Keratinocyte (primary cell): ENCODE results near the gene ALKBH5. TPM values are rescaled to one million over a fixed set of nuclear protein-coding genes. Genes with fewer than 3 reads are reported as not detected.

Experiments
- DNase-seq: peaks from one replicate; pipeline ENCODE4 v3.0.0-alpha.2; 2011; ENCODE audit warnings: low read depth, missing footprints, low spot score
- FAIRE-seq: peaks from 2 replicates; lab custom pipeline; 2011; peaks lifted over from hg19 to GRCh38; lab: Jason Lieb, UNC
- H2AFZ ChIP-seq: 2 replicates; pipeline ENCODE4 v1.6.0; 2012; ENCODE audit warnings: low read length, control low read depth, inconsistent platforms; ENCODE audit not compliant: control insufficient read depth
- H3K27ac ChIP-seq: 2 replicates; pipeline ENCODE4 v1.5.1; 2011; ENCODE audit warnings: low read length; ENCODE audit not compliant: control insufficient read depth, insufficient read depth
- H3K27me3 ChIP-seq: 3 replicates; pipeline ENCODE4 v1.6.0; 2011; ENCODE audit warnings: low read length; ENCODE audit not compliant: control insufficient read depth, insufficient read depth; ENCODE audit errors: extremely low read depth
- H3K36me3 ChIP-seq, 2 experiments: 2 replicates in 1 of 2; 3 replicates in 1 of 2; pipeline ENCODE4 v1.5.1; 2011; ENCODE audit warnings: low read length in 2 of 2, mild to moderate bottlenecking in 1 of 2; ENCODE audit not compliant: control insufficient read depth in 2 of 2, insufficient read depth in 2 of 2; ENCODE audit errors: extremely low read depth in 1 of 2
- H3K4me1 ChIP-seq: 3 replicates; pipeline ENCODE4 v1.5.1; 2011; ENCODE audit warnings: low read length; ENCODE audit not compliant: control insufficient read depth, insufficient read depth; ENCODE audit errors: extremely low read depth
- H3K4me2 ChIP-seq: 3 replicates; pipeline ENCODE4 v1.6.0; 2011; ENCODE audit warnings: low read depth, low read length; ENCODE audit not compliant: control insufficient read depth, insufficient read depth; ENCODE audit errors: extremely low read depth
- H3K4me3 ChIP-seq, 3 experiments: fragments of 200-600 bp in 1 of 3; sonication (generic) in 1 of 3; 2 replicates in 2 of 3; 3 replicates in 1 of 3; pipeline ENCODE4 v1.5.1; 2011 to 2016; ENCODE audit warnings: low read length in 3 of 3, mild to moderate bottlenecking in 3 of 3, control low read depth in 2 of 3, inconsistent platforms in 1 of 3, low read depth in 1 of 3, mixed read lengths in 1 of 3, mixed run types in 1 of 3, moderate library complexity in 1 of 3; ENCODE audit not compliant: control insufficient read depth in 2 of 3, insufficient read depth in 2 of 3; ENCODE audit errors: extremely low read depth in 1 of 3
- H3K79me2 ChIP-seq: 2 replicates; pipeline ENCODE4 v1.6.0; 2012; ENCODE audit warnings: low read length; ENCODE audit not compliant: control insufficient read depth, insufficient read depth
- H3K9ac ChIP-seq: 3 replicates; pipeline ENCODE4 v1.6.0; 2011; ENCODE audit warnings: low read length; ENCODE audit not compliant: control insufficient read depth, insufficient read depth; ENCODE audit errors: extremely low read depth
- H3K9me1 ChIP-seq: 3 replicates; pipeline ENCODE4 v1.6.0; 2011; ENCODE audit warnings: low read length; ENCODE audit not compliant: control insufficient read depth, insufficient read depth; ENCODE audit errors: extremely low read depth
- H3K9me3 ChIP-seq: 2 replicates; pipeline ENCODE4 v1.5.1; 2012; ENCODE audit warnings: low read depth, low read length; ENCODE audit not compliant: control insufficient read depth
- H4K20me1 ChIP-seq: 3 replicates; pipeline ENCODE4 v1.6.0; 2011; ENCODE audit warnings: low read length; ENCODE audit not compliant: control insufficient read depth, insufficient read depth; ENCODE audit errors: extremely low read depth
- EZH2 ChIP-seq: IDR thresholded peaks from one replicate; pipeline ENCODE4 v1.6.1; 2012; ENCODE audit warnings: inconsistent platforms, mild to moderate bottlenecking, low read length, moderate library complexity
- dilution Hi-C: fragments of 300-500 bp; cut with MboI; formaldehyde crosslinking; loops from one replicate; pipeline ENCODE4 v1.7.0; 2020; ENCODE audit warnings: low sequenced_read_pairs; ENCODE audit not compliant: extremely low pct_ligation_motif_present
- polyA plus RNA-seq, 5 experiments: library from polyadenylated mRNA; depleted of rRNA in 3 of 5; stranded (reverse) in 3 of 5; stranded (forward) in 1 of 5; unstranded in 1 of 5; fragments of >200 nt; gene quantifications; 1 replicate in 1 of 5; 2 replicates in 3 of 5; 3 replicates in 1 of 5; pipeline versions ENCODE4 v1.2.1 to v1.2.3, GENCODE V29; 2011 to 2012; ENCODE audit warnings: missing spikeins in 2 of 5, low read depth in 1 of 5, low replicate concordance in 1 of 5
- TF ChIP-seq, protein P1 (sequence below), 3 experiments: IDR thresholded peaks in 1 of 3; conservative IDR thresholded peaks in 1 of 3; optimal IDR thresholded peaks in 1 of 3; 2 replicates in 2 of 3; 3 replicates in 1 of 3; pipeline versions ENCODE3 to v1.5.1; 2011; ENCODE audit warnings: low read length in 3 of 3, mild to moderate bottlenecking in 3 of 3, moderate library complexity in 2 of 3, control low read depth in 1 of 3, inconsistent platforms in 1 of 3; ENCODE audit not compliant: insufficient read depth in 2 of 3; ENCODE audit errors: extremely low read depth in 1 of 3

Gene ALKBH5
- polyA plus RNA-seq, 1 donor (not counting 4 experiments of a cell fraction or from before 2014, with no cell fraction given), result 50.2 TPM

DNA sequence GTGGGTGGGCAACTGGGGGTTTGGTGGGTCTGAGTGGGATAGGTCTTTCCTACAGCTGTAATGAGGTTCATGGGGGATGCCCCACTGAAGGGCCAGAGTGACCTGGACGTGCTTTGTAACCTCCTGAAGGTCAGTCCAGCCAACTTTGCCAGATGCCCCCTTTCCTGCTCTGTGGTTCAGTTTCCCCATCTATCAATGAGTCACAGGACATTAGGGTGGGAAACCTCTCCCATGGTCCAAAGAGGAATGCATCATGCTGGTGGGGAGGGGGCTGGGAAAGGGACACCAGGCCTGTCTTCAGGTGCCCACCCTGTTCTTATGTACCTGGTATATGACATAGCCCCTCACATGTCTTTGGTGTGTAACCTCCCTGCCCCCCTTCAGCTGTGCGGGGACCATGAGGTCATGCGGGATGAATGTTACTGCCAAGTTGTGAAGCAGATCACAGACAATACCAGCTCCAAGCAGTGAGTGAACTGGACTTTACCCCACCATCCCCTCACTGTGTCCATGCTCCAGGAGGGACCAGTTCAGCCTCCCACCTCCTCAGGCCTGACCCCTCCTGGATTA, 24.0 kb upstream of the ALKBH5 start:
- Histone ChIP-seq H4K20me1 (no peaks in the 10 kb centered on the region), H3K27me3 (no peaks in the 10 kb centered on the region), H2AFZ (no peak overlapping the region), H3K79me2 (no peaks in the 10 kb centered on the region), H3K9me1 (no peaks in the 10 kb centered on the region), H3K9ac (no peak overlapping the region), H3K9me3 (no peaks in the 10 kb centered on the region), H3K4me2 (no peak overlapping the region), H3K4me3 (no peak overlapping the region), H3K27ac (no peak overlapping the region), H3K36me3 (no peaks in the 10 kb centered on the region), H3K4me1 (peaks cover 9% of the 10 kb centered on the region)
- FAIRE-seq (peak; percentile 26), DNase-seq (no peak)
- dilution Hi-C loops, result no loop called here
- TF ChIP-seq EZH2, result no peak
- TF ChIP-seq, protein P1, sequence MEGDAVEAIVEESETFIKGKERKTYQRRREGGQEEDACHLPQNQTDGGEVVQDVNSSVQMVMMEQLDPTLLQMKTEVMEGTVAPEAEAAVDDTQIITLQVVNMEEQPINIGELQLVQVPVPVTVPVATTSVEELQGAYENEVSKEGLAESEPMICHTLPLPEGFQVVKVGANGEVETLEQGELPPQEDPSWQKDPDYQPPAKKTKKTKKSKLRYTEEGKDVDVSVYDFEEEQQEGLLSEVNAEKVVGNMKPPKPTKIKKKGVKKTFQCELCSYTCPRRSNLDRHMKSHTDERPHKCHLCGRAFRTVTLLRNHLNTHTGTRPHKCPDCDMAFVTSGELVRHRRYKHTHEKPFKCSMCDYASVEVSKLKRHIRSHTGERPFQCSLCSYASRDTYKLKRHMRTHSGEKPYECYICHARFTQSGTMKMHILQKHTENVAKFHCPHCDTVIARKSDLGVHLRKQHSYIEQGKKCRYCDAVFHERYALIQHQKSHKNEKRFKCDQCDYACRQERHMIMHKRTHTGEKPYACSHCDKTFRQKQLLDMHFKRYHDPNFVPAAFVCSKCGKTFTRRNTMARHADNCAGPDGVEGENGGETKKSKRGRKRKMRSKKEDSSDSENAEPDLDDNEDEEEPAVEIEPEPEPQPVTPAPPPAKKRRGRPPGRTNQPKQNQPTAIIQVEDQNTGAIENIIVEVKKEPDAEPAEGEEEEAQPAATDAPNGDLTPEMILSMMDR (optimal IDR thresholded peaks at IDR 0.05 in 1 of 3, IDR thresholded peaks at IDR 0.05 in 1 of 3, conservative IDR thresholded peaks at IDR 0.05 in 1 of 3; ENCODE audit: extremely low read depth in 1 of 3, insufficient read depth in 2 of 3, low read length in 3 of 3), result no peak

DNA sequence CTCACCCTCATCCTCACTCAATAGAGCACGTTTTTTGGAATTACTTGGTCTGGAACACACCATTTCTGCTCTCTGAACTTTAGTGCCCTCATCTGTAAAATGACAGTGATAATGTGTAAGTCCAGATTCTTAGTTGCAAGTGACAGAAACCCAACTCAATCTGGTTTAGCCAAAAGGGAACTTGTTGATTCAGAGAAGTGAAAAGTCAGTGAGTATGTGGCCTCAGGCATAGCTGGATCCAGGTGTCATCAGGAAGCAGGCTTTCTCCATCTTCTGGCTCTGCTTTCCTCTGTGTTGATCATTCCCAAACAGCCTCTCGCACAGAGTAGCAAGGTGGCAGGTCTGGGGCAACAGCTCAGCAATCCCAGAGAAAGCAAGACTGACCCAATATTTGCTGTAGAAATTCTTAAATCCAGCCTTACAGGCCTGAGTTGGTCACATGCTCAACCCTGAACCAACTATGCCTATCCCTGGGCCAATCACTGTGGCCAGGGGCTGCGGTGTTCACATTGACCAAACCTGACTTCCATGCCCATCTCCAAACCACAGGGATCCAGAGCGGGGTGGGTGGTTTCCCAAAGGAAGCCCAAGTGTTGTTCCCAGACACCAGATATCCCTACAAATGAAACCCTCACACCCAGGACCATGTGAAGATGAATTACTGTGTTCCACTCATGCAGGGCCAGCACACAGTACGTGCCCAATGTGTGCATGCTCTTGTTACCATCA, 23.3 kb upstream of the ALKBH5 start:
- H3K79me2 ChIP-seq, result no peaks in the 10 kb centered on the region
- no peaks in the 10 kb centered on the region for H3K9me1 ChIP-seq
- dilution Hi-C loops, result no loop called here
- H3K4me2 ChIP-seq, result no peak overlapping the region
- H3K4me3 ChIP-seq, result no peak overlapping the region
- DNase-seq, result no peak
- no peak for FAIRE-seq
- TF ChIP-seq EZH2, result no peak
- TF ChIP-seq, protein P1 (optimal IDR thresholded peaks at IDR 0.05 in 1 of 3, IDR thresholded peaks at IDR 0.05 in 1 of 3, conservative IDR thresholded peaks at IDR 0.05 in 1 of 3; ENCODE audit: extremely low read depth in 1 of 3, insufficient read depth in 2 of 3, low read length in 3 of 3), result no peak
- no peaks in the 10 kb centered on the region for H3K27me3 ChIP-seq
- H3K9ac ChIP-seq, result no peak overlapping the region
- no peak overlapping the region for H2AFZ ChIP-seq
- no peaks in the 10 kb centered on the region for H3K9me3 ChIP-seq
- no peaks in the 10 kb centered on the region for H4K20me1 ChIP-seq
- no peaks in the 10 kb centered on the region for H3K36me3 ChIP-seq
- no peak overlapping the region for H3K27ac ChIP-seq
- H3K4me1 ChIP-seq, result peaks cover 9% of the 10 kb centered on the region
